ENCODE results near the gene MYH6. TPM values are rescaled to one million over a fixed set of nuclear protein-coding genes. Genes with fewer than 3 reads are reported as not detected.
A peak's percentile ranks its signal among the peaks of the same experiment; 100 is the strongest.
"Not testable (repeated sequence)": the region's sequence is repeated elsewhere in the genome, so short reads cannot be mapped to it uniquely, and the experiment has no call there.

Gene MYH6
- total RNA-seq (2021) (not detected in 2 replicates), Bru-seq, nascent RNA (not detected), BruChase-seq, experiment 1, labeled RNA remaining after a 2-hour chase (percentile 3 among the genes with signal in this experiment), BruChase-seq, experiment 2, labeled RNA remaining after a 6-hour chase (not detected)
- long read RNA-seq: 0 reads

- intact Hi-C loops (cut with micrococcal nuclease; ENCODE audit: unreplicated experiment): no loop called here
- H3K27me3 ChIP-seq (replicated peaks; ENCODE audit: insufficient read depth, low read depth, low read length, poor library complexity): peaks cover 11% of the 10 kb centered on the region
- no peaks in the 10 kb centered on the region for H3K4me1 ChIP-seq (ENCODE audit: insufficient read depth, low read length, poor library complexity, severe bottlenecking)
- TF ChIP-seq EZH2 (IDR thresholded peaks at IDR 0.05; ENCODE audit: borderline replicate concordance, low read depth, low read length, poor library complexity, severe bottlenecking) (no peak), CTCF (conservative IDR thresholded peaks at IDR 0.05; ENCODE audit: low read depth, low read length) (no peak)
- H3K9me3 ChIP-seq (ENCODE audit: low read depth, low read length, poor library complexity, severe bottlenecking): no peaks in the 10 kb centered on the region
- no peak within 1 kb of the TSS for H3K27ac ChIP-seq (ENCODE audit: low read depth, low read length, poor library complexity, severe bottlenecking)
- DNase-seq (ENCODE audit: low spot score): no peak
- BruUV-seq (replicated peaks): no TSS peak
- POLR2A ChIA-PET (ENCODE audit: low non-redundant PET): no interaction called here
- no peak within 1 kb of the TSS for H3K4me3 ChIP-seq (ENCODE audit: low read depth, low read length, poor library complexity, severe bottlenecking)
- no peaks in the 10 kb centered on the region for H3K36me3 ChIP-seq (ENCODE audit: insufficient read depth, low read length, poor library complexity, severe bottlenecking)
- CTCF ChIA-PET: no interaction called here
Observed at GRCh38 chr14:23407516-23408306, at the start of gene MYH6. Gene MYH6 (minus strand): TSS chr14:23408273. CDS start chr14:23407223, 1,050 bp downstream.

GRCh38 chr14:23456883-23457586 lies 49.0 kb upstream of the MYH6 start:
- H3K27ac ChIP-seq (ENCODE audit: low read depth, low read length, poor library complexity, severe bottlenecking); BruUV-seq (replicated peaks); POLR2A ChIA-PET (ENCODE audit: low non-redundant PET); H3K9me3 ChIP-seq (ENCODE audit: low read depth, low read length, poor library complexity, severe bottlenecking); H3K36me3 ChIP-seq (ENCODE audit: insufficient read depth, low read length, poor library complexity, severe bottlenecking); H3K27me3 ChIP-seq (replicated peaks; ENCODE audit: insufficient read depth, low read depth, low read length, poor library complexity); CTCF ChIA-PET; H3K4me1 ChIP-seq (ENCODE audit: insufficient read depth, low read length, poor library complexity, severe bottlenecking); DNase-seq (ENCODE audit: low spot score); H3K4me3 ChIP-seq (ENCODE audit: low read depth, low read length, poor library complexity, severe bottlenecking): not testable (repeated sequence)
- TF ChIP-seq CTCF (conservative IDR thresholded peaks at IDR 0.05; ENCODE audit: low read depth, low read length): 0 out of 2 replicates have a peak, but pooled peaks have one; percentile 31
- intact Hi-C loops (cut with micrococcal nuclease; ENCODE audit: unreplicated experiment): loop anchor here (5.0 kb wide), 1 partner anchor 125 kb away; no protein-coding TSS in a partner anchor

- Histone ChIP-seq H3K4me1 (ENCODE audit: insufficient read depth, low read length, poor library complexity, severe bottlenecking) (no peaks in the 10 kb centered on the region), H3K4me3 (ENCODE audit: low read depth, low read length, poor library complexity, severe bottlenecking) (no peak overlapping the region), H3K9me3 (ENCODE audit: low read depth, low read length, poor library complexity, severe bottlenecking) (no peaks in the 10 kb centered on the region), H3K27me3 (replicated peaks; ENCODE audit: insufficient read depth, low read depth, low read length, poor library complexity) (no peaks in the 10 kb centered on the region), H3K27ac (ENCODE audit: low read depth, low read length, poor library complexity, severe bottlenecking) (no peak overlapping the region), H3K36me3 (ENCODE audit: insufficient read depth, low read length, poor library complexity, severe bottlenecking) (no peaks in the 10 kb centered on the region)
- CTCF ChIA-PET: no interaction called here
- DNase-seq (ENCODE audit: low spot score): no peak
- TF ChIP-seq CTCF (conservative IDR thresholded peaks at IDR 0.05; ENCODE audit: low read depth, low read length) (no peak), EZH2 (IDR thresholded peaks at IDR 0.05; ENCODE audit: borderline replicate concordance, low read depth, low read length, poor library complexity, severe bottlenecking) (no peak)
- POLR2A ChIA-PET (ENCODE audit: low non-redundant PET): no interaction called here
- no TSS peak for BruUV-seq (replicated peaks)
- intact Hi-C loops (cut with micrococcal nuclease; ENCODE audit: unreplicated experiment): no loop called here
Observed at GRCh38 chr14:23454445-23454856, 46.4 kb upstream of the MYH6 start.

Data from A673 (cell line).